GM12872 (cell line): ENCODE measurements around the gene ACSS3.

Source experiments
- CTCF ChIP-seq: IDR thresholded peaks from 3 replicates; pipeline ENCODE4 v1.5.1; 2011; ENCODE audit warnings: low read depth, mild to moderate bottlenecking, low read length, moderate library complexity; ENCODE audit not compliant: insufficient read depth

The ACSS3 gene

GRCh38 chr12:81255947-81256346 lies 178.1 kb downstream of the ACSS3 start:
- TF ChIP-seq CTCF: no peak

- TF ChIP-seq CTCF: peak; percentile 35; the same call in 1 of the 3 replicates
Observed at GRCh38 chr12:81257947-81258551, 180.2 kb downstream of the ACSS3 start.

- no peak for TF ChIP-seq CTCF
Observed at GRCh38 chr12:81259360-81259759, 181.5 kb downstream of the ACSS3 start.

GRCh38 chr12:81261508-81262207 lies 183.8 kb downstream of the ACSS3 start:
- no peak for TF ChIP-seq CTCF

- TF ChIP-seq CTCF: no peak
Observed at GRCh38 chr12:81263072-81263471, 185.2 kb downstream of the ACSS3 start.

GRCh38 chr12:81270385-81270784 lies 192.5 kb downstream of the ACSS3 start:
- TF ChIP-seq CTCF: no peak

GRCh38 chr12:81274637-81275529 lies 197.0 kb downstream of the ACSS3 start:
- TF ChIP-seq CTCF: no peak
